Thyroid gland (tissue), 4 donors: ENCODE data around the gene ARMC3.

ENCODE experiments used
- CTCF ChIP-seq, 6 experiments: fragments of 200-600 bp in 3 of 6; fragments of 450-650 bp in 3 of 6; sonication (generic) in 3 of 6; IDR thresholded peaks; one replicate each; pipeline ENCODE4 v1.5.1; 2016 to 2019; ENCODE audit warnings: antibody characterized with exemption in 6 of 6, mild to moderate bottlenecking in 2 of 6, inconsistent platforms in 1 of 6, moderate library complexity in 1 of 6
- POLR2A ChIP-seq, 2 donors: fragments of 450-650 bp; IDR thresholded peaks; one replicate each; pipeline ENCODE4 v1.6.1; 2017; ENCODE audit warnings: antibody characterized with exemption in 2 of 2, mild to moderate bottlenecking in 2 of 2, moderate library complexity in 1 of 2

GRCh38 chr10:22958338-22958737 lies 30.5 kb downstream of the ARMC3 start:
- no peak for TF ChIP-seq POLR2A (IDR thresholded peaks at IDR 0.05)
- TF ChIP-seq CTCF (IDR thresholded peaks at IDR 0.05): no peak
